Measurements from ENCODE around the gene NR6A1. TPM values are rescaled to one million over a fixed set of nuclear protein-coding genes. Genes with fewer than 3 reads are reported as not detected.

Gene NR6A1
- polyA plus RNA-seq, 2 of the 4 experiments (the other 2 are of a cell fraction), result 1.7 to 3.3 TPM

DNA sequence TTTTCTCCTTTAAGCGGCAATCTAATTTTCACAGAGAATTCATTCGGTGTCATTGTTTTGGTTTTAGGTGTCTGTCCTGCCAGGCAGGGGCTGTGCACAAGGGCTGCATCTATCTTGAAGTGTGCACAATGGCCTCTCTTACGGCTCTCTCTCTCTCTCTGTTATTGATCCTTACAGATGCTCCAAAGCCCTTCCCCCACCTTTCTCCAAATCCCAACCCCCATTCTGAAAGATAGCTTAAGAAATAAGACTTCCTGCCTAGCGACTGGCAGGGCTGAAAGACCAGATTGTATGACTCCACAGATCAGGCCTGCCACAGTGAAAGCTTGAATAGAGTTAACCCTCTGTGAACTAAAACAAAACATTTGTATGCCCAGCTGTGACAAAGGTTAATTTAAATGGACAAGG lies 177.5 kb downstream of the NR6A1 start:
- 72% methylated on average over 4 of the region's 4 CpGs for WGBS (ENCODE audit: missing lambda C conversion rate)
- Histone ChIP-seq H3K4me1 (peaks cover 21% of the 10 kb centered on the region; the same call in 2 of the 3 replicates), H3K27ac (no peak overlapping the region), H3K9me3 (no peaks in the 10 kb centered on the region), H3K4me3 (no peak overlapping the region), H3K4me2 (0 out of 3 replicates have a peak overlapping the region, but pooled peaks have one; percentile 5)
- TF ChIP-seq JUN (IDR thresholded peaks at IDR 0.05) (no peak), HEYL (CRISPR knock-in tag; IDR thresholded peaks at IDR 0.05) (no peak), RAD21 (conservative IDR thresholded peaks at IDR 0.05 in 1 of 2, IDR thresholded peaks at IDR 0.05 in 1 of 2) (no peak), PHF8 (IDR thresholded peaks at IDR 0.05; ENCODE audit: borderline replicate concordance, low read depth) (no peak), RARB (CRISPR knock-in tag; IDR thresholded peaks at IDR 0.05) (no peak), SREBF2 (IDR thresholded peaks at IDR 0.05) (no peak), NFE2L2 (conservative IDR thresholded peaks at IDR 0.05; ENCODE audit: low read length) (no peak), ZFP36 (IDR thresholded peaks at IDR 0.05; ENCODE audit: borderline replicate concordance, partially characterized antibody) (no peak), TFCP2L1 (CRISPR knock-in tag; IDR thresholded peaks at IDR 0.05) (no peak), RCOR1 (IDR thresholded peaks at IDR 0.05; ENCODE audit: low read depth, low read length) (no peak), ESRRA (IDR thresholded peaks at IDR 0.05; ENCODE audit: borderline replicate concordance, low read length) (no peak), EP300 (IDR thresholded peaks at IDR 0.05) (no peak), CEBPB (IDR thresholded peaks at IDR 0.05) (no peak), RFX5 (IDR thresholded peaks at IDR 0.05) (no peak), CBX2 (IDR thresholded peaks at IDR 0.05; ENCODE audit: borderline replicate concordance, low read depth) (no peak)
- TF ChIP-seq, protein P1, sequence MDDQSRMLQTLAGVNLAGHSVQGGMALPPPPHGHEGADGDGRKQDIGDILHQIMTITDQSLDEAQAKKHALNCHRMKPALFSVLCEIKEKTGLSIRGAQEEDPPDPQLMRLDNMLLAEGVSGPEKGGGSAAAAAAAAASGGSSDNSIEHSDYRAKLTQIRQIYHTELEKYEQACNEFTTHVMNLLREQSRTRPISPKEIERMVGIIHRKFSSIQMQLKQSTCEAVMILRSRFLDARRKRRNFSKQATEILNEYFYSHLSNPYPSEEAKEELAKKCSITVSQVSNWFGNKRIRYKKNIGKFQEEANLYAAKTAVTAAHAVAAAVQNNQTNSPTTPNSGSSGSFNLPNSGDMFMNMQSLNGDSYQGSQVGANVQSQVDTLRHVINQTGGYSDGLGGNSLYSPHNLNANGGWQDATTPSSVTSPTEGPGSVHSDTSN (IDR thresholded peaks at IDR 0.05), result no peak
- TF ChIP-seq, protein P2, sequence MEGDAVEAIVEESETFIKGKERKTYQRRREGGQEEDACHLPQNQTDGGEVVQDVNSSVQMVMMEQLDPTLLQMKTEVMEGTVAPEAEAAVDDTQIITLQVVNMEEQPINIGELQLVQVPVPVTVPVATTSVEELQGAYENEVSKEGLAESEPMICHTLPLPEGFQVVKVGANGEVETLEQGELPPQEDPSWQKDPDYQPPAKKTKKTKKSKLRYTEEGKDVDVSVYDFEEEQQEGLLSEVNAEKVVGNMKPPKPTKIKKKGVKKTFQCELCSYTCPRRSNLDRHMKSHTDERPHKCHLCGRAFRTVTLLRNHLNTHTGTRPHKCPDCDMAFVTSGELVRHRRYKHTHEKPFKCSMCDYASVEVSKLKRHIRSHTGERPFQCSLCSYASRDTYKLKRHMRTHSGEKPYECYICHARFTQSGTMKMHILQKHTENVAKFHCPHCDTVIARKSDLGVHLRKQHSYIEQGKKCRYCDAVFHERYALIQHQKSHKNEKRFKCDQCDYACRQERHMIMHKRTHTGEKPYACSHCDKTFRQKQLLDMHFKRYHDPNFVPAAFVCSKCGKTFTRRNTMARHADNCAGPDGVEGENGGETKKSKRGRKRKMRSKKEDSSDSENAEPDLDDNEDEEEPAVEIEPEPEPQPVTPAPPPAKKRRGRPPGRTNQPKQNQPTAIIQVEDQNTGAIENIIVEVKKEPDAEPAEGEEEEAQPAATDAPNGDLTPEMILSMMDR (IDR thresholded peaks at IDR 0.05), result no peak
- no peak for ATAC-seq
- ChIA-PET POLR2A (no interaction called here), CTCF (interaction anchor here (0.7 to 7.2 kb wide), 6 partner anchors 10 to 41 kb away, joined by 3 to 40 read pairs (median 3); no protein-coding TSS in a partner anchor)
- no peak for DNase-seq (ENCODE audit: low read depth in 1 of 2, low spot score in 1 of 2)
- no peak for FAIRE-seq

DNA sequence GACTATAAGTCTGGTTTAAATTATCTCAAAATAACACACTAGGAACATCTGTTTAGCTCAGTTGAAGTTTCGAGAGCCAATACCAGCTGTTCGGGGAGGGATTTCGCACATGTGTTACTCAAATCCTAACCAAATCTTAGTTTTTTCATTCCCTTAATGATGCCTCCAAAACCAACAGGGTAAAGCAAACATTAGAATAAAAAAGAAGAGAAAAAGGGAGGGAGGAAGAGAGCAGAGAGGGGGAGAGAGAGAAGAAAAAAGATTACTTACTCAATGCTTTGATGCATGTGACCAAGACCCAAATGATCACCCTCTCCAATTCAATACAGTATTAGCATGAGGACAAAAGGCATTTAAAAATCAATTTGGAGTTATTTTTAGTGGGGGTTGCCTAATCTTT lies 177.9 kb downstream of the NR6A1 start:
- DNase-seq (ENCODE audit: low read depth in 1 of 2, low spot score in 1 of 2), result no peak
- H3K9me3 ChIP-seq, result no peaks in the 10 kb centered on the region
- ChIA-PET POLR2A (no interaction called here), CTCF (interaction anchor here (1.1 to 7.2 kb wide), 4 partner anchors 9 to 41 kb away, joined by 3 to 40 read pairs (median 20); no protein-coding TSS in a partner anchor)
- no peak for FAIRE-seq
- H3K4me2 ChIP-seq, result no peak overlapping the region
- H3K4me3 ChIP-seq, result no peak overlapping the region
- ATAC-seq, result no peak
- no peak overlapping the region for H3K27ac ChIP-seq
- WGBS (ENCODE audit: missing lambda C conversion rate), result 94% methylated on average over 3 of the region's 3 CpGs
- H3K4me1 ChIP-seq, result peaks cover 21% of the 10 kb centered on the region; the same call in 2 of the 3 replicates
- TF ChIP-seq ESRRA (IDR thresholded peaks at IDR 0.05; ENCODE audit: borderline replicate concordance, low read length) (no peak), POLR2A (IDR thresholded peaks at IDR 0.05; ENCODE audit: low read length) (no peak), RARB (CRISPR knock-in tag; IDR thresholded peaks at IDR 0.05) (no peak), NPAS2 (CRISPR knock-in tag; IDR thresholded peaks at IDR 0.05; ENCODE audit: borderline replicate concordance) (no peak), BHLHE40 (IDR thresholded peaks at IDR 0.05; ENCODE audit: low read depth, low read length) (no peak), KDM1A (IDR thresholded peaks at IDR 0.05; ENCODE audit: low read depth) (no peak), MAFK (IDR thresholded peaks at IDR 0.05; ENCODE audit: partially characterized antibody) (no peak)
- TF ChIP-seq, protein P1 (IDR thresholded peaks at IDR 0.05), result no peak

Measured in A549 (cell line).